OCI-LY1 (cell line): ENCODE data around the gene OR2F2.

Experiments
- H2AFZ ChIP-seq: fragments of 200-600 bp; sonication (generic), shearing (Covaris generic); 2 replicates; pipeline ENCODE4 v1.6.0; 2014; ENCODE audit warnings: antibody characterized with exemption, mild to moderate bottlenecking, low read length
- H3F3A ChIP-seq: fragments of 200-600 bp; sonication (generic), shearing (Covaris generic); 2 replicates; pipeline ENCODE4 v1.6.0; 2014; ENCODE audit warnings: mild to moderate bottlenecking, antibody characterized with exemption, low read length, moderate library complexity; ENCODE audit not compliant: insufficient read depth
- H3K27ac ChIP-seq: fragments of 200-600 bp; sonication (generic); 2 replicates; pipeline ENCODE4 v1.5.1; 2014; ENCODE audit warnings: low read length, mixed run types, mild to moderate bottlenecking, low read depth; ENCODE audit not compliant: poor library complexity, severe bottlenecking
- H3K27me3 ChIP-seq: fragments of 200-600 bp; sonication (generic); 2 replicates; pipeline ENCODE4 v1.6.0; 2014; ENCODE audit warnings: antibody characterized with exemption, mild to moderate bottlenecking, low read length, moderate library complexity; ENCODE audit not compliant: insufficient read depth
- H3K36me3 ChIP-seq: fragments of 200-600 bp; sonication (generic); 2 replicates; pipeline ENCODE4 v1.6.1; 2014; ENCODE audit warnings: mild to moderate bottlenecking, antibody characterized with exemption, low read length, moderate library complexity, mixed read lengths; ENCODE audit not compliant: insufficient read depth
- H3K4me1 ChIP-seq: fragments of 200-600 bp; sonication (generic); 2 replicates; pipeline ENCODE4 v1.5.1; 2014; ENCODE audit warnings: mild to moderate bottlenecking, low read length, moderate library complexity; ENCODE audit not compliant: insufficient read depth, severe bottlenecking
- H3K4me2 ChIP-seq: fragments of 200-600 bp; sonication (generic), shearing (Covaris generic); 2 replicates; pipeline ENCODE4 v1.6.1; 2014; ENCODE audit warnings: low read length
- H3K4me3 ChIP-seq: fragments of 200-600 bp; sonication (generic); 2 replicates; pipeline ENCODE4 v1.5.1; 2014; ENCODE audit warnings: low read length, low read depth, mild to moderate bottlenecking, mixed read lengths; ENCODE audit not compliant: poor library complexity, severe bottlenecking
- H3K79me2 ChIP-seq: fragments of 200-600 bp; shearing (Covaris generic); 2 replicates; pipeline ENCODE4 v1.6.1; 2016; ENCODE audit warnings: mixed run types, low read length, mixed read lengths; ENCODE audit not compliant: insufficient read depth
- H3K9ac ChIP-seq: fragments of 200-600 bp; sonication (generic), shearing (Covaris generic); 2 replicates; pipeline ENCODE4 v1.6.1; 2014; ENCODE audit warnings: mild to moderate bottlenecking, low read length, mixed read lengths
- H3K9me2 ChIP-seq: fragments of 200-600 bp; sonication (generic), shearing (Covaris generic); 2 replicates; pipeline ENCODE4 v1.6.1; 2014; ENCODE audit warnings: low read depth, mild to moderate bottlenecking, low read length, mixed read lengths
- H3K9me3 ChIP-seq: fragments of 200-600 bp; shearing (Covaris generic); 2 replicates; pipeline ENCODE4 v1.6.1; 2014; ENCODE audit warnings: low read length, mixed read lengths
- H4K20me1 ChIP-seq: fragments of 200-600 bp; sonication (generic), shearing (Covaris generic); 2 replicates; pipeline ENCODE4 v1.6.0; 2016; ENCODE audit warnings: mild to moderate bottlenecking, low read length; ENCODE audit not compliant: insufficient read depth
- CTCF ChIP-seq: fragments of 200-600 bp; sonication (generic), shearing (Covaris generic); IDR thresholded peaks from 2 replicates; pipeline ENCODE4 v1.5.1; 2017; ENCODE audit warnings: mild to moderate bottlenecking, antibody characterized with exemption, low read length, moderate library complexity, mixed read lengths
- EZH2 ChIP-seq: fragments of 200-600 bp; sonication (generic), shearing (Covaris generic); IDR thresholded peaks from 2 replicates; pipeline ENCODE4 v1.8.0; 2017; ENCODE audit warnings: borderline replicate concordance, mixed run types, mild to moderate bottlenecking, antibody characterized with exemption, low read length, moderate library complexity, mixed read lengths

The OR2F2 gene

DNA sequence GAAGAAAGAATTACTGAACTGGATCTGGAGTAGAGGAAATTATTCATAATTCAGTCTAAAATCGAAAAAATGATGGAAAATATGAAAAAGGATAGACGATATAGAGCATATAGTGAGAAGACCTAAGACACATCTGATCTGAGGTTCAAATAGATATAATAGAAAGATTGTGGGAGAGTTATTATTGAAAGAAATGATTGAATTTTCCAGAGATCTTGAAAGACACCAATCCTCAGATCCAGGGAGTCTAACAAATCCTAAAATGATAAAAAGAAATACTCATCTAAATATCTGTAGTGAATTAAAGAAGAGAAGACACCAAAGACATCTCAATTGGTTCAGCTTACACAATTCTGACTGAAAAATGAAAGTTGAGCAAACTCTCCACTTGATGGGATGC, 46.0 kb upstream of the OR2F2 start:
- Histone ChIP-seq H3K27ac (no peak overlapping the region), H3K4me1 (no peaks in the 10 kb centered on the region), H2AFZ (no peak overlapping the region), H3K4me2 (no peak overlapping the region), H3K36me3 (no peaks in the 10 kb centered on the region), H3K79me2 (no peaks in the 10 kb centered on the region), H4K20me1 (no peaks in the 10 kb centered on the region), H3K9ac (no peak overlapping the region), H3K9me3 (no peaks in the 10 kb centered on the region), H3K4me3 (no peak overlapping the region), H3F3A (no peaks in the 10 kb centered on the region), H3K9me2 (no peaks in the 10 kb centered on the region), H3K27me3 (no peaks in the 10 kb centered on the region; the same call in 1 of the 2 replicates)
- no peak for TF ChIP-seq CTCF
- no peak for TF ChIP-seq EZH2

DNA sequence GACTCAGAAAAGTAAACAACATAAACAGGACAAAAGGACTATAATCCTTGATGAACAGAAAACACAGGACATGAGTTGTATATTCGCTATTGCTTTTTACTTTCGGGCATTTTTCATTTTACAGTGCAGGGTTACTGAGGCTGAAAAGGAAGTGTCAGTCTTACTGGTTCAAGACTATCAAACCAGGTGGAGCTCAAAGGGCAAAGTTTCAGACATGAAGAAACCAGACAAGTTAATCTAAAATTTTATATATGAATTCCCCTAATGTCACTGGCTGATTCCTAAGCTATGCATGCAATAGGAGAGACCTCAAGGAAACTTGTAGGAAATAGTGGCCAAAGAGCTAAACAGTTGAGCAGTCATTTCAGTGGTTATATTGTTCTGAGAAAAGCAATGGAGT, 44.5 kb upstream of the OR2F2 start:
- no peak for TF ChIP-seq CTCF
- no peak for TF ChIP-seq EZH2
- no peaks in the 10 kb centered on the region for H3K4me1 ChIP-seq
- no peaks in the 10 kb centered on the region for H3K36me3 ChIP-seq
- no peak overlapping the region for H3K9ac ChIP-seq
- no peaks in the 10 kb centered on the region; the same call in 1 of the 2 replicates for H3K27me3 ChIP-seq
- H3K4me3 ChIP-seq = no peak overlapping the region
- no peaks in the 10 kb centered on the region for H3K9me2 ChIP-seq
- H2AFZ ChIP-seq = no peak overlapping the region
- no peak overlapping the region for H3K4me2 ChIP-seq
- no peaks in the 10 kb centered on the region for H3K9me3 ChIP-seq
- no peak overlapping the region for H3K27ac ChIP-seq
- H4K20me1 ChIP-seq = no peaks in the 10 kb centered on the region
- no peaks in the 10 kb centered on the region for H3F3A ChIP-seq
- H3K79me2 ChIP-seq = no peaks in the 10 kb centered on the region

GRCh38 chr7:143891457-143891856, 43.6 kb upstream of the OR2F2 start:
- H3K9me2 ChIP-seq = no peaks in the 10 kb centered on the region
- no peak overlapping the region for H3K4me3 ChIP-seq
- no peaks in the 10 kb centered on the region for H3K36me3 ChIP-seq
- H4K20me1 ChIP-seq = no peaks in the 10 kb centered on the region
- no peaks in the 10 kb centered on the region for H3F3A ChIP-seq
- TF ChIP-seq CTCF (no peak), EZH2 (no peak)
- no peaks in the 10 kb centered on the region for H3K4me1 ChIP-seq
- no peaks in the 10 kb centered on the region for H3K9me3 ChIP-seq
- no peak overlapping the region for H3K9ac ChIP-seq
- H3K4me2 ChIP-seq = no peak overlapping the region
- H2AFZ ChIP-seq = no peak overlapping the region
- no peaks in the 10 kb centered on the region for H3K79me2 ChIP-seq
- H3K27ac ChIP-seq = no peak overlapping the region
- H3K27me3 ChIP-seq = no peaks in the 10 kb centered on the region; the same call in 1 of the 2 replicates
